Neural cell (in vitro differentiated cells): ENCODE results near the gene ZNF619.

Experiments
- MXI1 ChIP-seq: fragments of 450-650 bp; conservative IDR thresholded peaks from 2 replicates; pipeline ENCODE4 v1.6.1; 2014; ENCODE audit warnings: antibody characterized with exemption, mild to moderate bottlenecking; ENCODE audit not compliant: poor library complexity, severe bottlenecking
- POLR2AphosphoS5 ChIP-seq: IDR thresholded peaks from 2 replicates; pipeline ENCODE4 v1.6.1; 2012
- TF ChIP-seq, protein P1 (sequence below): fragments of 450-650 bp; IDR thresholded peaks from 2 replicates; pipeline ENCODE4 v1.5.1; 2014; ENCODE audit warnings: antibody characterized with exemption, mild to moderate bottlenecking, moderate library complexity; ENCODE audit not compliant: poor library complexity, severe bottlenecking

DNA sequence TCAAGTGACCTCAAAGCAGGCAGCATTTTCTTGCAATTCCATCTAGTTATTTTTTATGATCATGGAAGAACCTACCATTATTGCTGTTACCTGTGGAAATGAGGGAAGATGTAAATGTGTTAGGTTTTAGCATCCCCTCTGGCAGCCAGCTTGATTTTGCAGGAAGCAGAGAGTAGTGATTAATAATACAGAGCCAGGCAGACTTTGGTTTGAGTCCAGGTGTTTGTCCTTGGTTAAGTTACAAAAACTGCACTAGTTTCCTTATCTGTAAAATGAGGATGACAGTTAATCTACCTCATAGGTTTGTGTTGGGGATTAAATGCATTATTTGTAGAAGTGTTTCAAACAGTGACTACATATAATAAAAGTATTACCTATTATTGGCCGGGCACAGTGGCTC lies 41.1 kb downstream of the ZNF619 start:
- TF ChIP-seq, protein P1, sequence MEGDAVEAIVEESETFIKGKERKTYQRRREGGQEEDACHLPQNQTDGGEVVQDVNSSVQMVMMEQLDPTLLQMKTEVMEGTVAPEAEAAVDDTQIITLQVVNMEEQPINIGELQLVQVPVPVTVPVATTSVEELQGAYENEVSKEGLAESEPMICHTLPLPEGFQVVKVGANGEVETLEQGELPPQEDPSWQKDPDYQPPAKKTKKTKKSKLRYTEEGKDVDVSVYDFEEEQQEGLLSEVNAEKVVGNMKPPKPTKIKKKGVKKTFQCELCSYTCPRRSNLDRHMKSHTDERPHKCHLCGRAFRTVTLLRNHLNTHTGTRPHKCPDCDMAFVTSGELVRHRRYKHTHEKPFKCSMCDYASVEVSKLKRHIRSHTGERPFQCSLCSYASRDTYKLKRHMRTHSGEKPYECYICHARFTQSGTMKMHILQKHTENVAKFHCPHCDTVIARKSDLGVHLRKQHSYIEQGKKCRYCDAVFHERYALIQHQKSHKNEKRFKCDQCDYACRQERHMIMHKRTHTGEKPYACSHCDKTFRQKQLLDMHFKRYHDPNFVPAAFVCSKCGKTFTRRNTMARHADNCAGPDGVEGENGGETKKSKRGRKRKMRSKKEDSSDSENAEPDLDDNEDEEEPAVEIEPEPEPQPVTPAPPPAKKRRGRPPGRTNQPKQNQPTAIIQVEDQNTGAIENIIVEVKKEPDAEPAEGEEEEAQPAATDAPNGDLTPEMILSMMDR, result no peak
- TF ChIP-seq MXI1 (no peak), POLR2AphosphoS5 (no peak)
